Progenitor cell of endocrine pancreas (in vitro differentiated cells): Measurements from ENCODE around the gene CHST15. TPM values are rescaled to one million over a fixed set of nuclear protein-coding genes. Genes with fewer than 3 reads are reported as not detected.
A peak's percentile ranks its signal among the peaks of the same experiment; 100 is the strongest.

Experiments
- DNase-seq: peaks from one replicate; pipeline ENCODE4 v3.0.0; 2021; ENCODE audit warnings: low spot score; ENCODE audit not compliant: unreplicated experiment
- H3K27ac Mint-ChIP-seq: 2 replicates; pipeline ENCODE4 v1.8.0; 2021; ENCODE audit warnings: mild to moderate bottlenecking, moderate library complexity, mixed read lengths
- H3K27me3 Mint-ChIP-seq: 2 replicates; pipeline ENCODE4 v1.8.0; 2021; ENCODE audit warnings: mixed read lengths
- H3K36me3 Mint-ChIP-seq: 2 replicates; pipeline ENCODE4 v1.8.0; 2022; ENCODE audit warnings: mixed read lengths; ENCODE audit not compliant: insufficient read depth
- H3K4me1 Mint-ChIP-seq: 2 replicates; pipeline ENCODE4 v1.8.0; 2021; ENCODE audit warnings: low read depth, mixed read lengths
- H3K4me3 Mint-ChIP-seq: 2 replicates; pipeline ENCODE4 v1.8.0; 2021; ENCODE audit warnings: low read depth, mild to moderate bottlenecking, moderate library complexity, mixed read lengths
- H3K9me3 Mint-ChIP-seq: 2 replicates; pipeline ENCODE4 v1.8.0; 2021; ENCODE audit warnings: low read depth, mixed read lengths
- CTCF ChIP-seq: fragments of 200-600 bp; sonication (generic); IDR thresholded peaks from one replicate; pipeline ENCODE4 v1.5.0; 2021; ENCODE audit warnings: antibody characterized with exemption, mild to moderate bottlenecking; ENCODE audit not compliant: unreplicated experiment
- total RNA-seq: library from RNA; stranded (reverse); gene quantifications from 2 replicates; pipeline ENCODE4 v1.2.1, GENCODE V29; 2021

CHST15 gene
- total RNA-seq, 1 donor from 2014 or later = 7.9 TPM

- peaks cover 76% of the 10 kb centered on the region for H3K27me3 Mint-ChIP-seq
- no peak overlapping the region for H3K4me3 Mint-ChIP-seq
- no peaks in the 10 kb centered on the region for H3K9me3 Mint-ChIP-seq
- H3K27ac Mint-ChIP-seq = peak overlapping the region; percentile 65
- no peak for DNase-seq
- TF ChIP-seq CTCF = no peak
- H3K36me3 Mint-ChIP-seq = no peaks in the 10 kb centered on the region
- H3K4me1 Mint-ChIP-seq = peaks cover 4% of the 10 kb centered on the region
These were observed 99.6 kb downstream of the CHST15 start for GRCh38 chr10:123993534-123994416.

GRCh38 chr10:123991611-123992570 lies 101.5 kb downstream of the CHST15 start:
- no peak for DNase-seq
- H3K4me1 Mint-ChIP-seq = peaks cover 4% of the 10 kb centered on the region
- TF ChIP-seq CTCF = no peak
- no peaks in the 10 kb centered on the region for H3K36me3 Mint-ChIP-seq
- H3K27ac Mint-ChIP-seq = no peak overlapping the region
- H3K9me3 Mint-ChIP-seq = no peaks in the 10 kb centered on the region
- H3K27me3 Mint-ChIP-seq = peaks cover 73% of the 10 kb centered on the region
- no peak overlapping the region for H3K4me3 Mint-ChIP-seq

GRCh38 chr10:123990889-123991288 lies 102.5 kb downstream of the CHST15 start:
- Mint-ChIP-seq H3K27me3 (peaks cover 68% of the 10 kb centered on the region), H3K36me3 (no peaks in the 10 kb centered on the region), H3K9me3 (no peaks in the 10 kb centered on the region), H3K4me1 (peaks cover 4% of the 10 kb centered on the region), H3K4me3 (peak overlapping the region; percentile 39), H3K27ac (no peak overlapping the region)
- TF ChIP-seq CTCF = no peak
- no peak for DNase-seq

GRCh38 chr10:123988694-123989093 lies 104.7 kb downstream of the CHST15 start:
- Mint-ChIP-seq H3K27ac (no peak overlapping the region), H3K9me3 (no peaks in the 10 kb centered on the region), H3K36me3 (no peaks in the 10 kb centered on the region), H3K27me3 (peaks cover 50% of the 10 kb centered on the region), H3K4me3 (no peak overlapping the region), H3K4me1 (no peaks in the 10 kb centered on the region)
- DNase-seq = no peak
- TF ChIP-seq CTCF = no peak

GRCh38 chr10:123986736-123987135 lies 106.7 kb downstream of the CHST15 start:
- Mint-ChIP-seq H3K9me3 (no peaks in the 10 kb centered on the region), H3K27ac (no peak overlapping the region), H3K4me3 (no peak overlapping the region), H3K4me1 (no peaks in the 10 kb centered on the region), H3K36me3 (no peaks in the 10 kb centered on the region), H3K27me3 (peaks cover 43% of the 10 kb centered on the region)
- no peak for DNase-seq
- TF ChIP-seq CTCF = no peak
